Activated T-cell treated with anti-CD3 and anti-CD28 coated beads, Interleukin-2, amount 50 U/mL, for 1 hour (primary cell): Measurements from ENCODE around the gene CCL19.

Experiments
- DNase-seq: peaks from one replicate; pipeline ENCODE4 v3.0.0-alpha.2; 2020

The CCL19 gene

GRCh38 chr9:34693560-34693959 is 2.5 kb upstream of the CCL19 start:
- no peak for DNase-seq

- no peak for DNase-seq
These were observed 850 bp upstream of the CCL19 start for GRCh38 chr9:34691936-34692315.

GRCh38 chr9:34689512-34689911 is 1.6 kb downstream of the CCL19 start:
- no peak for DNase-seq

GRCh38 chr9:34689116-34689470 is 2.0 kb downstream of the CCL19 start:
- DNase-seq: no peak

GRCh38 chr9:34688329-34689115 is 2.6 kb downstream of the CCL19 start:
- no peak for DNase-seq

GRCh38 chr9:34687276-34688030 is 3.6 kb downstream of the CCL19 start:
- no peak for DNase-seq

GRCh38 chr9:34686732-34687131 is 4.3 kb downstream of the CCL19 start:
- DNase-seq: no peak

- DNase-seq: no peak
These were observed 4.8 kb downstream of the CCL19 start for GRCh38 chr9:34686231-34686630.

- DNase-seq: no peak
These were observed 5.5 kb downstream of the CCL19 start for GRCh38 chr9:34685591-34685990.

GRCh38 chr9:34684816-34685215 is 6.3 kb downstream of the CCL19 start:
- DNase-seq: no peak

- no peak for DNase-seq
These were observed 6.9 kb downstream of the CCL19 start for GRCh38 chr9:34684145-34684544.

GRCh38 chr9:34675869-34676268 is 15.2 kb downstream of the CCL19 start:
- no peak for DNase-seq

GRCh38 chr9:34675048-34675714 is 15.9 kb downstream of the CCL19 start:
- peak; percentile 57 for DNase-seq

- DNase-seq: no peak
These were observed 16.6 kb downstream of the CCL19 start for GRCh38 chr9:34674440-34674839.

GRCh38 chr9:34671307-34671706 is 19.8 kb downstream of the CCL19 start:
- no peak for DNase-seq

GRCh38 chr9:34669809-34670562 is 21.1 kb downstream of the CCL19 start:
- no peak for DNase-seq

GRCh38 chr9:34665381-34666250 is 25.5 kb downstream of the CCL19 start:
- DNase-seq: peak; percentile 89

- DNase-seq: no peak
These were observed 26.1 kb downstream of the CCL19 start for GRCh38 chr9:34665067-34665380.

- DNase-seq: peak; percentile 68
These were observed 26.6 kb downstream of the CCL19 start for GRCh38 chr9:34664281-34665066.

- DNase-seq: no peak
These were observed 27.8 kb downstream of the CCL19 start for GRCh38 chr9:34663303-34663605.

- DNase-seq: peak; percentile 32
These were observed 28.4 kb downstream of the CCL19 start, which contains the start of gene CCL27 for GRCh38 chr9:34662526-34663302. CCL27 (minus strand) TSS chr9:34662657; CDS start chr9:34662633, 24 bp downstream.
